Urothelium cell line (cell line): ENCODE measurements around the gene MROH2B.

Source experiments
- DNase-seq: peaks from one replicate; pipeline ENCODE4 v3.0.0; 2011; ENCODE audit warnings: low spot score, mixed read lengths
- FAIRE-seq: peaks from 2 replicates; lab custom pipeline; 2011; peaks lifted over from hg19 to GRCh38; lab: Jason Lieb, UNC

Gene MROH2B

DNA sequence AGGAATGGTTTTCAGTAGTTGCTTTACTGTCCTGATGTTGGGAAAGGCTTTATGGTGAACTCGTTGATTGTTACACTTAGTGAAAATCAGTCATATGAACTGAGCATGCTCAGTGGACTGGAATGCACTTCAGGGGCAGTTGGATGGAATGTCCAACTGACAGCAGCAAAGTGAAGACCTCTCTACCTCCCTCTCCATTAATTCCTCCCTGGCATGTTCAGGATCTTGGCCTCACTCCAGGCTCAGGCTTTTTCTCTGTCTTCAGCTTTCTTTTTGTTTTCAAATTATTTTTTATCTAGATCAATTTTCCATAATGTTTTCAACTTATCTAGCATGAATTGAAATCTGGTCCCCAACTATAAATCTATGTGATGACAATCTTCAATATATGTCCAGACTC is at the start of gene MROH2B:
TSS of gene MROH2B (minus strand) at position 101 of the 400 bp plus-strand sequence. CDS start 490 bp downstream, outside the sequence.
- DNase-seq, result no peak
- FAIRE-seq, result no peak

GRCh38 chr5:41120600-41120999 is 49.5 kb upstream of the MROH2B start:
- FAIRE-seq (no peak), DNase-seq (no peak)

DNA sequence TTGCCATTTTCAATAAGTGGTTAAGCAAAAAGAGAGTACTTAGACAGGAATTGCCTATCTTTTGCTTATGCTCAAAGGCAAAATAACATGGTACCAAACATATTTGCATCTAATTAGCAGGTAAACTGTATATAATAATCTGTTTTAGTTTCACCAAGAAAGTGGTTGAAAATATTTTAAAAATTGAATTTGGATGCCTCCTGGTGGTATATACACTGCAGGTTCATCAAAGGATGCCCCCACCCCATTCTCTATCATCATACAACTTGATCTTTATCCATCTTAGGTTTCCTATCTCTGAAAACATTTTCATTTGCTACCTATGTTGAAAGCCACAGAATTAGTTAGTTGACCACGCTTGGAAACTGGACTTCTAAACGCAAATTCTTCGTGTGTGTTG is 47.0 kb upstream of the MROH2B start:
- DNase-seq, result no peak
- FAIRE-seq, result no peak

- FAIRE-seq, result no peak
- DNase-seq, result no peak
Measured at GRCh38 chr5:41115281-41115680, 44.1 kb upstream of the MROH2B start.

GRCh38 chr5:41112486-41113455 is 41.6 kb upstream of the MROH2B start:
- DNase-seq (no peak), FAIRE-seq (no peak)

DNA sequence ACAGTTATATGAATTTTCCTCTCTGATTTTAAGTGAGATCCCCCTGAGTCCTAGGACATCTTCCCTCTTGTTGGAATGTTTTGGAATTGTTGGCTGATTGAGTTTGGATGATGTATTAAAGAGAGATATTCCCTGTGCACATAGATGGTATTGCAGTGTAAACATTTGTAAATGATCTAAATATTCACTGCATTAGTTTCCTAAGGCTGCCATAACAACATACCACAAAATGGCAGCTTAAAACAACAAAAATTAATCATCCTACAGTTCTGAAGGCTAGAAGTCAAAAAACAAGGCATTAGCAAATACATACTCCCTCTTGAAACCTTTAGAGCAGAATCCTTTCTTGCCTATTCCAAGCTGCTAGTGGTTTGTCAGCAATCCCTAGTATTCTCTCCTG is 38.0 kb upstream of the MROH2B start:
- DNase-seq, result no peak
- no peak for FAIRE-seq

DNA sequence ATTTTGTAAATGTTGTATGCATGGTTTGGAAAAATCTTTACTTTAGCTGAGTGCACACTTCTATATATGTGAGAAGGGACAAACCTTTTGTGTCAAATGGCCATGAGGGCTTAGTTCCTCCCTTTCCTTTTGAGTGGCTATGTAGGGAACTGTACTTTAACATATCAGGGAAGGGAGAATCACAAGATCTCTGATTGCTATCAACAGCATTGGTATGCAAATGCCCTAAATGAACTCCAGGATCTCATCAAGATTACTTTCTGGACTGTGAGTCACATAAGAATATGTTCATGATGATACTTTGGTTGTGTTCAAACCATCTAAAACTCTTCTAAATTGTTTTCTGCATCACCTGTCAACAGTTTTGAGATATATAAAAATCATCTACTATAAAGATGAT is 31.2 kb upstream of the MROH2B start:
- FAIRE-seq, result no peak
- DNase-seq, result no peak

DNA sequence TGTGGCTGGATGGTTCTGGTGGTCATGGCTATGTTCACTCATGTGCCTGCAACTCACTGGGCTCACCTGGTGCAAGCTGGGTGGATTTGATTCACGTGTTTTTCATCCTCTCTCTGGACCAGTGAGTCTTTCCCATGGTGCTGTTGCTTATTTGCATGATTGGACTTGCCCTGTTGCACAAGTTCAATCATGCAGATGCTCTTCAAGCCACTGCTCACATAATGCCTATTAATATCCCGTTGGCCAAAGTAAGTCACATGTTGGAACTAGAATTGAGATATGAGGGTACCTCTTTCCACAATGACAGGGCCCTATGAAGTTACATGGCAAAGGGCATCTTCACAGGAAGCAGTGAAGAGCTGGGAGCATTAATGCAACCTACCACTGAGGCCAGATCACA is 26.5 kb upstream of the MROH2B start:
- DNase-seq, result no peak
- FAIRE-seq, result peak; percentile 78

GRCh38 chr5:41095324-41096101 is 24.4 kb upstream of the MROH2B start:
- DNase-seq (no peak), FAIRE-seq (no peak)

GRCh38 chr5:41094871-41095270 is 23.7 kb upstream of the MROH2B start:
- DNase-seq (peak; percentile 63), FAIRE-seq (peak; percentile 55)

GRCh38 chr5:41093803-41094202 is 22.7 kb upstream of the MROH2B start:
- DNase-seq (no peak), FAIRE-seq (no peak)

GRCh38 chr5:41087461-41087860 is 16.3 kb upstream of the MROH2B start:
- DNase-seq (no peak), FAIRE-seq (no peak)

GRCh38 chr5:41083306-41083705 is 12.2 kb upstream of the MROH2B start:
- no peak for DNase-seq
- FAIRE-seq, result no peak

DNA sequence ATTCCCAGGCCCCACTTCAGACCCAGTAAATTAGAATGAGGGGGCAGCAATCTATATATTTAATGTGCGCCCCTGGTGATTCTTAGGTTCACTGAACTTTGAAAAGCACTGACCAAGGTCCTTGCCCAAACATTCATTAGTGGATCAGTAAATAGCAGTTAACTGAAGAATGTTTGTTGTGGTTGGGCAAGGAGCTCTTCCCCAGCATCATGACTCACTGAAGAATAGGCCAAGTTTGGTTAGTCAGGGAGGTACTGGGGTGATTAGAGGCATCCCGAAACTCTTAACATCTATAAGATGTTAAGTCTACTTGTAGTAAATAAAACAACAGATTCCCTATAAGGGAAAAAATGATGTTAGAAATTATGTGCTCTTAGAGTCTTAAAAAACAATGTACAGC is 833 bp upstream of the MROH2B start:
- no peak for FAIRE-seq
- peak; percentile 37 for DNase-seq

DNA sequence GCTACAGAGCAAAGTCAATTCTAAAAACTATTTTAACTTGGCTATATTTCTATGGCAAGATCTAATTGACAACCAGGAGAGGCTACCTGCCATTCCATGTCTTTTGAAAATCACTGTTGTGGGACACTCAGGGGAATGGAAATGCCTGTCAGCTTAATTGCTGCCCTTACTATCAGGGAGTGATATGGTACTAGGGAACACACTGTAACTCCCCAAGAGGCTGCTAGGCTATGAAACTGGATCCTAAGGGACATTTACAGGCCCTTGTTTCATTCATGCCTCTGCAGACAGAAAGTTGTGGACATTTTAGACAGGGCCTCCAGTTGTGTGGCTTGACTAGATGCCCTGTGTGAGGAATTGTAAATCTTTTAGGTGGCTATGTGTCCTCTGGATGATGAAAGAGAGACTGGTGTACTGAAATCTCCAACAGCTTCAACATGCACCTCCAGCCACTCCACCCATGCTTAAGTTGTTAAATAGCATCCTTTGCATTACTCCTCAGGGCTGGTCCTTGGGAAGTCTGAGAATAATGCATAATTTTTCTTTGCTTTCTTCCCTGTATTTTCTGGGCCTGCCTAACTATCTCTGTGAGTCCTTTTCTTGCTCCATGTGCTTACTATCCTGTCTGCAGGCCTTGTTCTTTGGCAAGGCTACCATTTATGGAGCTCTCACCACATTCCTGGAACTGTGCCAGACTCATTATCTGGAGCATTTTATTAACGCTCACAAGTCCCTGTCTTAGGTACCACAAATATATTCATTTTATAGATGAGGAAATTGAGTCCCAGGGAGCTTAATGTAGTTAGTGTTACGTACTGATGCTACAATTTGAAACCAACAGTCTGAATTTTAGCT is 3.2 kb downstream of the MROH2B start:
- FAIRE-seq (no peak), DNase-seq (no peak)

- no peak for FAIRE-seq
- no peak for DNase-seq
Measured at GRCh38 chr5:41065691-41066335, 5.3 kb downstream of the MROH2B start.

DNA sequence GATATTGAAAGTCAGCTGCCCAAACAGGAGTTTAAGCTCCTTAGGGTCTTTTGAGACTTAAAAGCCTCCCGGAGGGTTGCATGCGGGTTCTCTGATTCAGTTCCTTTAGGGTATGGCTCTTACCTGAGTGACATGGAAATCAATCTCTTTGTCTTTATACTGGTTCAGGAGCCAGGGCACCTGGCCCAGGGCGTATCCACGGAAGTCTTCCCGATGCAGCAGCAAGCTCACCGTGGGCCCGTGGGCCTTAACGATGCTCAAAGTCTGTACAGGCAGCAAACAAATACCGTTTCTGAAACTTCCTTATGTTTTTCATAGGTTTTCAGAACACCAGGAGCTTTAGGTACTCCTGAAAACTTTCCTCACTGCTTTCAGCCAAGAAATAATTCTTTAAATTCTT is 13.2 kb downstream of the MROH2B start:
- no peak for DNase-seq
- no peak for FAIRE-seq

DNA sequence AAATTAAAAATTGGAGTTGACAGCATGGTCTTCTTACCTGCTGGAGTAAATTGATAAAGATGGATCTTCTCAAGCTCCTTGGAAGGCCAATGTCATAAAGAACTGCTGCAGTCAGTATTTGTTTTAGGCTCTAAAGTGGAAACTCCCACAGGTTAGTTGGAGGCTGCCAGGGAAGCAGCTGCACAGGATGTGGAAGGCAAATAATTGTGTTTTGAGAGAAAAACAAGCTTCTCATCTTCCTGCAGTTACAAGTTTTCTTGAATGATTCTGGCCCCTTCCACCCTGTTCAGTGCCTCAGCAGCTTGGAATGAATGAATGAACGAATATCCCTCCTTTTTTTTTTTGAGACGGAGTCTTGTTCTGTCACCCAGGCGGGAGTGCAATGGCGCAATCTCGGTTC is 13.9 kb downstream of the MROH2B start:
- FAIRE-seq, result no peak

GRCh38 chr5:41048986-41049385 is 22.2 kb downstream of the MROH2B start:
- no peak for FAIRE-seq
- no peak for DNase-seq

More for the DNA sequence above, 13.9 kb downstream of the MROH2B start:
- DNase-seq, result no peak

DNA sequence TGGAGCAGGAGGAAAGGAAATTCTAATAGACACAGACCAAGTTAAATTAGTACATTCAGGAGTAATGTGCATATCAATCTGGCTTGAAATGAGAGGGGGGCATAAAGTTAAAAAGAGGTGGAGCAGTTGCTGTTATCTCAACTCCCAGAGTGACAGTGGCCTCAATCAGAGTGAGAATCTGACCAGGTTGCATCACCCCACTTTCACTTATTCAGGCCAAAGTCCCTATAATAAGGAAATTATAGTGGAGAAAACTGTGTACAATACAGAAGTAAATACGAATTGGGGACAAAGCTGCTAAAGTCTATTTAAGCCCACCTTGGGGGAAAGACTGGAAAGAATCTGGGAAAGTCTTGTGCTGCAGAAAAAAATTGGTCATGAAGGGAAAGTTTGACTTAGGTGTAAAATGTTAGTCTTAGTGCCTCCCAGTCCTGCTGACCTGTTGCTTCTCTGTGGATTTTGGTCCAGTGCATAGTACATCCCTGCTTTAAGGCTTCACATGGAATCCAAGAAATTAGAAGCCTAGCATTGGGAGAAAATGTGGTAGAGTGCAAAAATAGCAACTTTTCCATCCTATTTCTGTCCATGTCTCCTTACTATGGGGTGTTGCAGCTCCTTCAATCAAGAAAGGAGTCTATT is 27.9 kb downstream of the MROH2B start:
- no peak for FAIRE-seq
- no peak for DNase-seq
